Thymus (tissue), 14 donors: ENCODE measurements around the gene LMOD2. TPM values are rescaled to one million over a fixed set of nuclear protein-coding genes. Genes with fewer than 3 reads are reported as not detected.

Experiments
- DNase-seq, 9 donors: peaks; one replicate each; pipeline ENCODE4 v3.0.0-alpha.2; 2013; ENCODE audit warnings: low spot score in 9 of 9, low read depth in 6 of 9, missing footprints in 1 of 9
- H3K27ac ChIP-seq, 2 donors: one replicate each; pipeline ENCODE4 v1.5.1; 2013; ENCODE audit warnings: control low read depth in 1 of 2, low read depth in 1 of 2, low read length in 1 of 2, mild to moderate bottlenecking in 1 of 2, moderate library complexity in 1 of 2
- H3K27me3 ChIP-seq, 2 donors: one replicate each; pipeline ENCODE4 v1.5.1; 2013; ENCODE audit warnings: low read length in 1 of 2; ENCODE audit not compliant: control insufficient read depth in 2 of 2, insufficient read depth in 1 of 2
- H3K36me3 ChIP-seq, 2 donors: one replicate each; pipeline ENCODE4 v1.5.1; 2013; ENCODE audit warnings: low read length in 1 of 2, mild to moderate bottlenecking in 1 of 2, moderate library complexity in 1 of 2; ENCODE audit not compliant: control insufficient read depth in 2 of 2, insufficient read depth in 2 of 2
- H3K4me1 ChIP-seq, 2 donors: one replicate each; pipeline ENCODE4 v1.5.1; 2013; ENCODE audit warnings: low read length in 2 of 2; ENCODE audit not compliant: control insufficient read depth in 2 of 2, insufficient read depth in 2 of 2
- H3K4me3 ChIP-seq, 2 donors: one replicate each; pipeline ENCODE4 v1.5.1; 2013; ENCODE audit warnings: low read length in 2 of 2, control low read depth in 1 of 2, mild to moderate bottlenecking in 1 of 2
- H3K9me3 ChIP-seq, 2 donors: one replicate each; pipeline ENCODE4 v1.5.1; 2013; ENCODE audit warnings: low read length in 1 of 2, mild to moderate bottlenecking in 1 of 2; ENCODE audit not compliant: control insufficient read depth in 2 of 2, insufficient read depth in 1 of 2
- WGBS: extraction: QIAGEN DNeasy Blood & Tissue Kit; methylation state at CpG from one replicate; pipeline ENCODE4 v1.1.7; 2013; 5-methylcytosine and 5-hydroxymethylcytosine counted together
- long read RNA-seq, 10 donors: transcript quantifications; one replicate each; lab custom pipeline, GENCODE V29; 2026
- polyA plus RNA-seq: library from polyadenylated mRNA; stranded (reverse); fragments of 200-250 nt; gene quantifications from one replicate; pipeline ENCODE4 v1.2.3, GENCODE V29; 2013
- total RNA-seq: library from RNA; stranded (reverse); fragments of 120-200 nt; gene quantifications from one replicate; pipeline ENCODE4 v1.2.4, GENCODE V29; 2013
- donor health status: healthy.

The LMOD2 gene
- total RNA-seq (0.05 TPM), polyA plus RNA-seq (0.23 TPM)
- long read RNA-seq, donor 1, result 0 reads
- long read RNA-seq, donor 2, result 0 reads
- long read RNA-seq, donor 3, result 0 reads
- long read RNA-seq, donor 4, result 0 reads
- long read RNA-seq, donor 5, result 0 reads
- long read RNA-seq, donor 6, result 0 reads
- long read RNA-seq, donor 7, result 0 reads
- long read RNA-seq, donor 8, result 0 reads
- long read RNA-seq, donor 9, result 0 reads
- long read RNA-seq, donor 10, result 0 reads

DNA sequence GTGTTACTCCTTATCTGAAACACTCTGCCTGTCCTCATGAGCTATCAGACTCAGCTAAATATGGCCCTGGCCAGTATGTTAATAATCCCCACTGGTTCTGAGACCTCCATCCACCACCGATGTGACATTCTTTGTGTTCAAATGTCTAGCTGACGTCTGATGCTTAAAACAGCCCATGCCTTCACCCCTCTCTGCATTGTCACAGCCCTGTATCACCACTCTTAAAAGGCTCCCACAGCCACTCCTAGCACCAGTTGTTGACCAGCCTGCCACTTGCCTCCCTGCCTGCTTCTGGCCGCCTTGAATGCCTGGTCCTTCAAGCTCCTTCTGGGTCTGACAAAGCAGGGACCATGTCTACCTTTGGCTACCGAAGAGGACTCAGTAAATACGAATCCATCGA lies at the start of gene LMOD2:
Gene LMOD2 (plus strand): TSS at position 253 of the 400 bp plus-strand sequence. CDS start 98 bp downstream, at position 351.
- no peaks in the 10 kb centered on the region for H3K36me3 ChIP-seq
- H3K9me3 ChIP-seq, result no peaks in the 10 kb centered on the region
- DNase-seq, result no peak
- H3K27me3 ChIP-seq, result no peaks in the 10 kb centered on the region
- H3K27ac ChIP-seq, result no peak within 1 kb of the TSS
- H3K4me3 ChIP-seq, result no peak within 1 kb of the TSS
- 79% methylated on average over 6 of the region's 6 CpGs for WGBS
- H3K4me1 ChIP-seq, result no peaks in the 10 kb centered on the region

- Histone ChIP-seq H3K4me1 (no peaks in the 10 kb centered on the region), H3K4me3 (no peak overlapping the region), H3K27me3 (no peaks in the 10 kb centered on the region), H3K36me3 (no peaks in the 10 kb centered on the region), H3K27ac (no peak overlapping the region), H3K9me3 (no peaks in the 10 kb centered on the region)
- no peak for DNase-seq
- 88% methylated on average over 4 of the region's 4 CpGs for WGBS
Measured at GRCh38 chr7:123607423-123607975, 48.2 kb upstream of the LMOD2 start.

DNA sequence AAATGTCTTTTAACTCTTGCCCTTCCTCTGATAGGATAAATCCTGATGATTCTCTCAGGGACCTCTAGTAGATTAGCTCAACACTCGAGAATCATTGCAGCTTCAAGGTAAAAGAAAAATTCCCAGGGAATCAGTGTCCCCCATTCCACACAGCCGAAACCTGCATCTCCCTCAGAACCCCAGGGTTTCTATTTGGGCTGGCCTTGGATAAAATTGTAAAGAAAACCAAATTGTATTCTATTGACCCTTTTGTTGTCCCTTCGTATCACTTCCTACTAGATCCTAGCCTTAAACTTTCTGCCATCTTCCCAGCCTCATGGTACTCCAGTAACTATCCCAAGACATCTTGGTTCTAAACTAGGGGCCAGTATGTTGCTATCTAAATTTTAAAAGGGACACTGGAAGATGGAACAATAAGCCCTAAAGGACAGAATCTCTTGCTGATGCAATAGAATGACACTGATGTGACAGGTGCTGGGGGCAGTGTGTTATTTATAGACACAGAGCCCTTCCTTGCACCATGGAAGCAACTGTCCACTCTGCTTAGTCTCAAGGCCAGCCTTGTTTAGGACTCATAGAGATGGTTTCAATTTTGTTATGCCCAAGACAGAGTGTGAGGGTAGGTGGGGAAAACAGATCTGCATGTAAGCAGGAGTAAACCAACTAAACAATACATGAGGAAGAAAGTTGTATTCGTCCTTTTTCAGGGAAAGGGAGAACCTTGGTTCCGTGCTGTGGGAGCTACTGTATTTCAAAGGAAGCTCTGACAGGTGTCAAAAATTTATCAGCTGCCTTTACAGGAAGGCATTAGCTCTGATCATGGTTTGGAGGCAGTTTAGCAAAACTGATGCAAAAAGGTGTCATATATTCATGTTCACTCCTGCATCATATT lies 46.4 kb upstream of the LMOD2 start:
- Histone ChIP-seq H3K4me3 (no peak overlapping the region), H3K27ac (no peak overlapping the region), H3K27me3 (no peaks in the 10 kb centered on the region), H3K36me3 (no peaks in the 10 kb centered on the region), H3K9me3 (no peaks in the 10 kb centered on the region), H3K4me1 (no peaks in the 10 kb centered on the region)
- 75% methylated on average over 5 of the region's 5 CpGs for WGBS
- no peak for DNase-seq

- H3K27me3 ChIP-seq, result no peaks in the 10 kb centered on the region
- DNase-seq, result no peak
- H3K9me3 ChIP-seq, result no peaks in the 10 kb centered on the region
- H3K4me1 ChIP-seq, result no peaks in the 10 kb centered on the region
- H3K36me3 ChIP-seq, result no peaks in the 10 kb centered on the region
- WGBS, result 88% methylated on average over 2 of the region's 2 CpGs
- H3K27ac ChIP-seq, result no peak overlapping the region
- H3K4me3 ChIP-seq, result no peak overlapping the region
Measured at GRCh38 chr7:123609883-123610239, 45.8 kb upstream of the LMOD2 start.

DNA sequence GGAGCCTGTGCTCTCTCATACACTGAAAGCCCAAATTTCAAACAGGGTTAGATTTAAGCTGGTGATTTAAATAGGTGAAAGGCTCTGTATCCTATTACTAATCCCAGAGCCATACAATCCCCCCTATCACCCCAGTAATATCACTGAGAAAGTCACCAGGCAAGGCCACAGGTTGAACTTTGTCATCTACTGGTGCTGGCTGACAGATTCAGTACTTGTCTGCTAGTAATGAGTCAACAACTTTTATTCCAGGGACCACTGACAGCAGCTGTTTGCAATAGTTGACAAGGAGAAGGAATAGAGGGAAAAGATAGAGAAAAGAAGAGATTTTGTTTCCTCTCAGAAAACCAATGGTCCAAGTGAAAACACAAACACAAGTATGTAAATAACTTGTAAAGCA lies 43.6 kb upstream of the LMOD2 start:
- Histone ChIP-seq H3K27ac (no peak overlapping the region), H3K36me3 (no peaks in the 10 kb centered on the region), H3K4me1 (no peaks in the 10 kb centered on the region), H3K9me3 (no peaks in the 10 kb centered on the region), H3K27me3 (no peaks in the 10 kb centered on the region), H3K4me3 (no peak overlapping the region)
- no peak for DNase-seq

DNA sequence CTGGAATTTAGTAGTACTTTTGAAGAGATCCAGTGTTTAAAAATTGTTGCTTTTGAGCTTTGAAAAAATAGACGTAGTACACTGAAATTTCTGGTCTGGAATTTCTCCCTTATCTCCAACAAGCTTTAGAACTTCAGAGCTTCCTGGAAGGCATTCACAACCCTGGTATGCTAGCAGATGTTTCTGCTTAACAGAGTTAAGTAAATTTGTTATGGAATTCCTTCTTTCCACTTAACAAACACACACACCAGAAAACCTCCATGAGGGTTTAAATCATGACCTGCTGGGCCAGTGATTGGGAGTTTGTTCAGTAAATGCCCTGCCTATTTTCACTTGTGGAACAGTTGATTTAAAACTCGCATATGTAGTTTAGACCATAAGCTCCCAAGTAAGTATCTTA lies 40.3 kb upstream of the LMOD2 start:
- Histone ChIP-seq H3K27ac (no peak overlapping the region), H3K4me3 (no peak overlapping the region)

DNA sequence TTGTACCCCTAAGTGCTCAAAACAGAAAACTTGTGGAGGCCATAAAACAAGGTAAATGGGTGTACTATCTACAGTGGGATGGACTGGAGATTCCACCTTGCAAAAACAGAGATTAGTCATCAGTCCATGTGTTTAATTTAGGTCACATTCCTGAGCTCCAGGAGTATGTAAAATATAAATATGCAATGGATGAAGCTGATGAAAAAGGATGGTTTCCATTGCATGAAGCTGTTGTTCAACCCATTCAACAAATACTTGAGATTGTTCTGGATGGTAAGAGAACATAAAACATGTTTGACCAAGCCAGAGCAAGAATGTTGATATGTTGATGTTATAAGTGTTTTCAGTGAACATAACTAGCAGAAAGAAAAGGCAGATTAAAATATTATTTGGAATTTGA lies 39.4 kb upstream of the LMOD2 start:
- H3K9me3 ChIP-seq, result no peaks in the 10 kb centered on the region
- no peaks in the 10 kb centered on the region for H3K27me3 ChIP-seq
- H3K27ac ChIP-seq, result no peak overlapping the region
- no peaks in the 10 kb centered on the region for H3K36me3 ChIP-seq
- H3K4me1 ChIP-seq, result no peaks in the 10 kb centered on the region
- no peak overlapping the region for H3K4me3 ChIP-seq
- no peak for DNase-seq

More for the DNA sequence above, 40.3 kb upstream of the LMOD2 start:
- no peak for DNase-seq
- 71% methylated on average over 2 of the region's 2 CpGs for WGBS
- no peaks in the 10 kb centered on the region for H3K36me3 ChIP-seq
- H3K9me3 ChIP-seq, result no peaks in the 10 kb centered on the region
- H3K27me3 ChIP-seq, result no peaks in the 10 kb centered on the region
- no peaks in the 10 kb centered on the region for H3K4me1 ChIP-seq

DNA sequence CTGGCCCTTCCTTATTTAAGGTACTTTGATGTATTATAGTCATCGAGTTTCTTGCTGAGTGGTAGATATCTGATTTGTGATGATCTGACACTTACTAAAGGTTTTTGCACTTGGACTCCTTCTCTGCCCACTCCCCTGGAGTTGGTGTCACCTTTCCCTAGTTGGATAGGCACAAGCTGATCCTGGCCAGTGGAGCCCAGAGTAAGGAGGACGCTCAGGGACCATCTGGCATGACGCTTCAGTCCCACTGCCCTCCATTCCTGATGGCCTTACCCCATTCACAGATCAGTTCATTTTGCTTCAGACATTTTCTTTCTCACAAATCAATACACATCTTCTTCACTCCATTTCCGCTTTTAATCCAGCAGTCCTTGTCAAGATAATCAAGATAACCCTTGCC lies 34.0 kb upstream of the LMOD2 start:
- H3K4me1 ChIP-seq, result no peaks in the 10 kb centered on the region
- H3K27me3 ChIP-seq, result no peaks in the 10 kb centered on the region
- no peaks in the 10 kb centered on the region for H3K36me3 ChIP-seq
- H3K9me3 ChIP-seq, result no peaks in the 10 kb centered on the region
- no peak for DNase-seq
- H3K4me3 ChIP-seq, result no peak overlapping the region
- 88% methylated on average over 4 of the region's 4 CpGs for WGBS
- H3K27ac ChIP-seq, result no peak overlapping the region

DNA sequence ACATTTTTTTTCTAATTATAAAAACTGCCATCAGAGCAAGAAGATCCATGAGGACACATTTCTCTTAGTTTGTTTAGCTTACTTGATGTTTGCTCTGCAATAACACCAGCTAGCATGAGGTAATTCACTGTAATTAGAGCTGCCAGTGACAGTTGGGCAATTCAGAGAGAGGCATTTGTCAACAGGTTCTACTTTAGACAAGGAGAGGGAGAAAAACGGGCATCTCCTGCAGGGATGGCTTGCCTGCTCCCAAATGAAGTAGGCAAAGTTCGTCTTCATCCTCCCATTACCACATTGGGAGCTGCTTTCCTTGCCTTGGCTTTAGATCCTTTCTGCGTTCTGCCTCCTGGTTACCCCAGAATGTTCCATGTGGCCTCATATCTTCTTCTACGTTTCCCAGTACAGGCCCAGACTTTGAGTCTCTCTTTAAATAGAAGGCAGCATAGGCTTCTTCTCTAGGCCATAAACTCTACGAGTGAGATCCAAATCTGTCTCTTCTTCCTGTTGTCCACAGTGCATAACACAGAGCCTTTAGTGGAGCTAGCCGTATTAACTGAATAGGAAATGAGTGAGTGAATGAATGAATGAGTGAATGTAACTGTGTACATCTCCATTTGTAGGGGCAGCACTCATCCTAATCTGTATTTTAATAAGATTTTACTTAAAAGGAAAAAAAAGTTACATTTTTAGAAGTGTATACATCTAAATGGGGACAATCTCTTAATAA lies 32.8 kb upstream of the LMOD2 start:
- Histone ChIP-seq H3K9me3 (no peaks in the 10 kb centered on the region), H3K36me3 (no peaks in the 10 kb centered on the region), H3K4me1 (no peaks in the 10 kb centered on the region), H3K27me3 (no peaks in the 10 kb centered on the region), H3K27ac (no peak overlapping the region), H3K4me3 (no peak overlapping the region)
- DNase-seq, result no peak
- 89% methylated on average over 6 of the region's 6 CpGs for WGBS
